HG03280 (cell line): ENCODE results near the gene RFX3.

Experiments used
- ATAC-seq: cut with Tn5 transposase; IDR thresholded peaks from one replicate; pipeline ENCODE4 v1.9.1; 2021; ENCODE audit warnings: mild to moderate bottlenecking, moderate library complexity; ENCODE audit not compliant: unreplicated experiment

The RFX3 gene

DNA sequence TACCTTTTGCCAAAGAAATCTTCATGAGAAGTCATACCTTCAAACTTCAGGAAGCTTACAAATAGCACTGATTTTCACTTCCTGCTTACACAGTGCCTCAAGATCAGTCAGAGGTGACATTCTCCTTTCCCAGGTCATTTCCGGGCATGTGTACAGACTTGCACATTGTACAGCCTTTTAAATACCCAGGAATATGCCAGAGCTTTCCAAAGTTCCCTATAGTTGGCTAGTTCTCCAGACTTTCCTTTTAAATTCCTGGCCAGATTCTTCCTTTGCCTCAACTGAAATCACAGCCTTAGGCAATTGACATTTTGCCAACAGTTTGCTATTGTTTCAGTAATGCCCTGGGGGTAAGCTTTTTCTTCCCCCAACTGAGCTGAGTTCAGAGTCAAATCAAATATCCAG, 47.2 kb downstream of the RFX3 start:
- no peak for ATAC-seq

DNA sequence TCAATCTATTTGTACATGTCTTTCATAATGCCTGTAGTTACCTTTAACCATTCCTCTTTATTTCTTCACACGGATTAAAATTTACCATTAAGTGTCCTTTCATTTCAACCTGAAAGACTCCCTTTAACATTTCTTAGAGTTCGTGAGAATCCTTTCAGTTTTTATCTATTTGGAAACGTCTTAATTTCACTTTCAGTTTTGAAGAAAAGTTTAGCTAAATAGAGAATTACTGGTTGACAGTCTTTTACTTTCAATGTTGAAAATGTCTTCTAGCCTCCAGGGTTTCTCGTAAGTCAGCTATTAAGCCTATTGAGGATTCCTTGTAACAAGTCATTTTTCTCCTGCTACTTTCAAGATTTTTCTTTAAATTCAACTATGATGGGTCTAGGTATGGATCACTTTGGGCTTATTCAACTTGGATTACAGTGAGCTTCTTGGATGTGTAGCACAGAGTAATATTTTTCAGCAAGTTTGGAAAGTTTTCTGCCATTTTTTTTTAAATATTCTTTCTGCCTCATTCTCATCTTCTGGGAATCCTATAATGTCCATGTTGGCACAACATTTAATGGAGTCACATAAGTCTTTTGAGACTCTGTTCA, 48.5 kb downstream of the RFX3 start:
- ATAC-seq: peak; percentile 32

DNA sequence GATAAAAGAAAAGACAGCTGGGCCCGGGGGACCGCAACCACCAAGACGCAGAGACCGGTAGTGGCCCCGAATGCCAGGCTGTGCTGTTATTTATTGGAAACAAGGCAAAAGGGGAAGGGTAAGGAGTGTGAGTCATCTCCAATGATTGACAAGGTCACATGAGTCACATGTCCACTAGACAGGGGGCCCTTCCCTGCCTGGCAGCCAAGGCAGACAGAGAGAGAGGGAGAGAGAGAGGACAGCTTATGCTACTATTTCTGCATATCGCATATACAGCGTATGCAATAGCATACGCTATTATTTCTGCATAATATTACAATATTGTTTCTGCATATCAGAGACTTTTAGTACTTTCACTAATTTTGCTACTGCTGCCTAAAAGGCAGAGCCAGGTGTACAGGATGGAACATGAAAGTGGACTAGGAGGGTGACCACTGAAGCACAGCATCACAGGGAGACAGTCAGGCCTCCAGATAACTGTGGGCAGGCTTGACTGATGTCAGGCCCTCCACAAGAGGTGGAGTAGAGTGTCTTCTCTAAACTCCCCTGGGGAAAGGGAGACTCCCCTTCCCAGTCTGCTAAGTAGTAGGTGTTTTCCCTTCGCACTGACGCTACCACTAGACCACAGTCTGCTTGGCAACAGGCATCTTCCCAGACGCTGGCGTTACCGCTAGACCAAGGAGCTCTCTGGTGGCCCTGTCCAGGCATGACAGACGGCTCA, 50.3 kb downstream of the RFX3 start:
- no peak for ATAC-seq

DNA sequence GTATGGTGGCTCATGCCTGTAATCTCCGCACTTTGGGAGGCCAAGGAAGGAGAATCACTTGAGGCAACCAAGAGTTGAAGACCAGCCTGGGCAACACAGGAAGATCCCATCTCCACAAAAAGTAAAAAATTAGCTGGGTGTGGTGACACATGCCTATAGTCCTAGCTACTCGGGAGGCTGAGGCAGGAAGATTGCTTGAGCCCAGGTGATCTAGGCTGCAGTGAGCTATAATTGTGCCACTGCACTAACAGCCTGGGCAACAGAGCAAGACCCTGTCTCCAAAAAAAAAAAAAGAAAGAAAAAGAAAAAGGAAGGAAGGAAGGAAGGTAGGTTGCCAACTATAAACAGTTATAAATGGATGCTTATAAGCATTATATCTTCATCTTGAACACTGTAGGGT, 51.0 kb downstream of the RFX3 start:
- ATAC-seq: no peak

DNA sequence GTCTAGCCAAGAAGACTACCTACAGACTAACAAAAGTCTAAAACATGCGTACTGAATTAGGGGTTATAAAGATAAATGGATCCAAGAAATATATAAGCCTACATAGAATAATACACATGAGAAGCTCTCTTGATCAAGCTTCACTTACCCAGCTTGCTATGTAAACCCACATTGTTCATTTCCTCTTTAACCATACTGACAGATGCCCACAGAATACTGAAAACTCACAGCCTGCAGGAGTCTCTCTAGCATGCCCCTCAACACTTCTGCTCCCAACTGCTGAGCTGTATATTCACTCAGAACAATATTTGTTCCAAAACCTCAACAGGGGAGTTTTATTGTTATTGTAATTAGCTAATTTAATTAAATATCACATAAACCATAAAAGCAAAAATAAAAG, 52.4 kb downstream of the RFX3 start:
- no peak for ATAC-seq

DNA sequence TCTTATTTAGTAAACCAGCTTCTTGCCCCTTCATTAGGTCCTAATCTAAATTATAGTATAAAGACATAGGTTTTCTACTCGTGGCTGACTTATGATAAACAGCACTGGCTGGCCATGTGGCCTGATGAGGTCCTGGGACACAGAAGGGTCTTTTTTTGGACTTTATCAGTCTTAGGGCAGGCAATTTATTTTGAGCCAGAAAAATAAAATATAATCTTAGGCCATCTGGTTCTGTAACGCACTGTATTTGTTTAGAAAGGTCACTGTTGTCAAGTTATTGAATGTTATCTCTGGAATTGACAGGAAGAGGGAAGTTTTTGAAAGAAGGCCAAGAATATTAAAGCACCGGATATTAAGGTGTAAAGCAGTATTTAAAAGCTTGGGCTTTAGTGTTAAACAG, 53.9 kb downstream of the RFX3 start:
- no peak for ATAC-seq

DNA sequence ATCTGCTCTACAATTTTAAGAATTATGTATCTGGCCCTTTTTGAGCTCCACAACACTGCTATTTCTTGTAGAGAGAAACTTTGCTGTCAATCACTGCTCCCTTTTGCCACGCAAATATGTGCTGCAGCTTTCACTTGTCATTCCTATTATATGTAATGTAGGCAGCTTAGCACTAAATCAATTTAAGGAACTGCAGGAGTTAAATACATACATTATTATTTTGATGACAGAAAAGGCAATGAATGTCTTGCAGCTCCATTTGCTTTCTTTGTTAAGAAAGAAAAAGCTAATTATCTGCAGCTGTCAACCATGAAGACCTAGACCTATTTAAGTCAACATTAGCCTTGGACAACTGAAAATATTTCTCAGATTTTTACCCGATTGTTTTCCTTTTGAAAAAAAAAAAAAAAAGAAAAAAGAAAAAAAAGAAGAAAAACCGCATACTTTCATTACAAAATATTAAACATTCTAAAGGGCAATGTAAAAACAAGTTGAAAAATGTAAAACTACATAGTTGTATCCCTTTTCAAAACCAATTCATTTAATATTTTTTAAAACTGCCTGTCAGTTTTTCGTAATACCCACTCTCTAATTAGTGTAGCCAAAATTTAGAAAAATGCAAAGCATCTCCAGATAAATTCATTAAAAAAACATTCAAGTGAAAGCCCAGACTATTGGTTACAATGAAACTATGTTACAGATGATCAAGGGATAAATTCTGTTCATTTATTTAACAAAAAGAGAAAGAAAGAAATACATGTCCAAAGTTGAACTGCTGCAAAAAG, 57.2 kb downstream of the RFX3 start:
- ATAC-seq: no peak

DNA sequence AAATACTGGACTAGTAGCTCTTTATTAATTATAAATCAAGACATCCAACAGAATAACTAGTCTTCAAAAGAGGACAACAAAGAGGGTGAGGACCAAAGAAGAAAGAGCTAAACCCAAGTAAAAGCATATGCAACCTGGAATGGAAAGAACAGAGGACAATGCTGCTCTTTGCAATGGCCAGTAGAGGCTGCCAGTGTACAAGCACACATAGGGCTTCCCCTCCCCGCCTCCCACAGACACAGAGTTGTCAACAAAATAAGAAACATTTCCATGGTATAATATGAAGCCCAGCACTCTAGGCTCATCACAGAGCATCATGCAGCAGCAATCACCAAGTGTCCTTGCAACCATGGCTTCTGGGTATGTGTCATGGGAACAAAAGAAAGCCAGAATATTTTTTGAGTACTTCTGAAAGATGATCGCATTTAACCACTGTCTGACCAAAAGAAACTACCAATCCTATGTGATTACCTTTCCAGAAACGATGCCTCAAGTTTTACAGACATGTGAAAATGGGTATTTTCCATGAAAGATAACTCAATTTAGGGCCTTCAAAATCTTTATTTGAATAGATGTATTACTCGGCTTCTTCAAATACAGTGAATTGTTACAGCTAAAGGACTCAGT, 58.1 kb downstream of the RFX3 start:
- peak; percentile 99 for ATAC-seq

DNA sequence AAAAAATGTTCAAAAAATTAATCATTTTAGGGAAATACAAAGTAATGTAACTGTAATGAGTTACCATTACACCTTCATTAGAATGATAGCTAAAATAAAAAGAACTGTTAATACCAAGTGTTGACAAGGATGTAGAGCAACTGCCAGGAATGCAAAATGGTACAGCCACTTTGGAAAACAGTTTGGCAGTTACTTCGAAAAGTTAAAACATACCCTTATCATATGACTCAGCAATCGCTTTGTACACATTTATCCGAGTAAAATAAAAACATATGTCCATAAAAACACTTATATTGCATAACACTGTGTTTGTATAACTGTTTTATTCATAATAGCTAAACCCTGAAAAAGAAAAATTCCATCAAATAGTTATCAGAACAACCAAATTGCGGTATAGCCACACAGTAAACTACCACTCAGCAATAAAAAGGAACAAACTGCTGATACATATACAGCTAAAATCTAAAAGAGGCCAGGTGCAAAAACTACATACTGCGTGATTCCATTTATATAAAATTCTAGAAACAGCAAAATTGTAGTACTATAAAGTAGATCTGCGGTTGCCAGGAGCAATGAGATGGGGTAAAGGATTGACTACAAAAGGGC, 61.7 kb downstream of the RFX3 start:
- no peak for ATAC-seq

DNA sequence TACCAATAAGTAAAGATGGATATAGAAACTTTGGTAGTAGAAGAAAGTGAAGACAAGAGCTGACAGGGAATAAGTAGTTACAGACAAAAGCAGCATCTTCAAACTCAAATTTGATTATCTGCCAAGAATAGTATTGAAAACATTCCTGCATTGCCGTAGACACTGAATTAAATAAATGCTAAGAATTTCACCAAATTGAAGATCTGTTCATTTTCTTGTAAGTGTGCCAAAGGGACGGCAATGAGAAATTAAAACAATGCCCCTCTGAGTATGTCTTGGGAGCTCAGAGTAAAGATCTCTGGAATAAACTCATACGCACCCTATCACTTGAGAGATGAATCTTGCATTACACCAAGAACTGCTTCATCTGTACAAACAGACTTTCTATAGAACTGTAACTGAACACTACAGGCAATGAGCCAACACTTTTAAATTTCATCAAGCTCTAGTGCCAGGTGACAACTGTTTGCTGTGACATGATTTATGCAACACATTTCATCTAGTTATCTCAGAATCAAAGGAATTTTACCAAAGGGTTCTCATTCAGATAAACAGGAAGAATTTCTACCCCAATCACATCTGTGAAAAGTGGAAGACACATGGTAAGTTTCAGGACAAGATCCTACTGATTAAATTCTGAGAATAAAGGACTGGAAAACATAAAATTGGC, 66.9 kb downstream of the RFX3 start:
- ATAC-seq: no peak

DNA sequence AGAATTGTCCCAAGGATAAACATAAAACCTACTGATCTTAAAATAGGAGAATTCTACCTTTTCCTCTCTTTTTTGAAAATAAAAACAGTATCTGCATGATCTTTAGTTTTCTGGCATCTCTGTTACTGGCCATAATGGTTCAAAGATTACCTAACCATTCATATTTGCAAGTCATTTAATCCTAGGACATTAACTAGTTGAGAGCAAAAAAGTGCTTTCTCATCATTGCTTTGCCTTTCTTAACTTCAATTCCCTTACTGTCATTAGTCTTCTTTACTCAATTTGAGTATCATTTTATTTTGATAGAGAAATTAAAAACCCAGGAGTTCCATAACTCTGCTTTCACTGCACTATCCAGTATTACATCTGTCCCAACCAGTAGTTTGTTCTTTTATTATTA, 68.6 kb downstream of the RFX3 start:
- ATAC-seq: no peak

DNA sequence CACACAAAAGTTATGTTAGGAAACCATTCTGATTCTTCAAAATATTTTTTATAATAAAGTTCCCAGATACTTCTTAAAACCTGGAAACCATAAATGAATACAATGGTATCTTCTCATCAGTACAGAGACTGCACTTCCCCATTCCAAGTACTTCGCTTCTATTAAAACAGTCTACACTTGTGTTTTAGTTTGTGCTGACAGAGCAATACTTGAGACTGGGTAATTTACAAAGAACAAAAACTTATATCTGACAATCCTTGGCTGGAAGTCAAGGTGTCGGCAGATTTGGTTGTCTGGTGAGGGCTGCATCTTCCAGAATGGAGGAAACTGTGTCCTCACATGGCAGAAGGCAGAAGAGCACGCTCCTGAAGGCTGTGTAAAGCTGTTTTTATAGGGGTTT, 70.1 kb downstream of the RFX3 start:
- no peak for ATAC-seq

DNA sequence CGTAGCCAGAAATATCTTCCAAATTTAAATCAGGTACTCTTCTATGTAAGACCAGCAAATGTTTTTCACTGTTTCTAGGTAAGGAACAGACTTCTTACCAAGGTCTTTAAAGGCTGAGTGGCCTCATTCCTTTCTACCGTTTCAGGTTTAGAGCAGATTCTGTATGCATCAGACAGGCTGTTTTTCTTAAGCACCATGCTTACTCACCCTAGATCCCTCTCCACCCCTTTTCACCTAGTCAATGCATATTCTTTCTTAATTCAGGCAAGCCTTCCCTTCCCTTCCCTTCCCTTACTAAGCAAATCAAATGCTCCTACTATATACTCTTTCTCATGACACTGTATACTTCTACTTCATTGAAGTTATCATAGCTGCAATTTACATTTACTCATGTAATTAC, 70.7 kb downstream of the RFX3 start:
- no peak for ATAC-seq

DNA sequence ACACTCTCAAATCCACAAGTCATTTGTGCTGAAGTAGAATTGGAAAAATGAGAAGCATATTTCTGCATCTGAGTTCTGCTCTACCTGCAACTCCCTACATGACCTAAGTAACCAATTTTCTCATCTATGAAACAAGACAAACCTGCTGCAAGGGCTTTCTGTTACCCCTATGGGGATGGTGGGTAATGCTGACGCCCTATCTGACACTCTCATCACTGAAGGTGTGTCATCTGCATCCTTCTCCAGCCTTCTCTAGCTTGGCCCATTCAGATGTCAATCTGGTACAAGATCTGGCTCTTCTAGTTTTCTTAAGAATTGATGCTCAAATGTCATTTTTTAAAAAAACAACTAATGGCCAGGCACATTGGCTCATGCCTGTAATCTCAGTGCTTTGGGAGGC, 73.8 kb downstream of the RFX3 start:
- ATAC-seq: no peak

DNA sequence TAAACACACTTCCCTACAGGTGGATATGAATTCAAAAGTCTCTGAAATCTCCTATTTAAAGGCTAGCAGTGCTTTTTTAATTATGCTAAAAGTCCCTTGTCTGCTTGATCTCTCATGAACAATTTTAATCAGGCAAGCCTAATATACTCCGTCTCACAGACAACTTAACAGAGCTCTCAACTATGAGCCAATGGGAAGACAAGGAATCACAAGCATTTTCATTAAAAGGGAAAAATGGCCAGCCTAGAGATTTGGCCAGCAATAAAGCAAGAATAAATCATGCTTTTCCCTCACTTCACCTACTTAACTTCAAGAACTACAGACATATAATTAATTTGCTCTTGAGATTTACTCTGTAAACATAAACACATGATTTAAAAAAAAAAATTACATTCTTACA, 78.0 kb downstream of the RFX3 start:
- ATAC-seq: no peak

DNA sequence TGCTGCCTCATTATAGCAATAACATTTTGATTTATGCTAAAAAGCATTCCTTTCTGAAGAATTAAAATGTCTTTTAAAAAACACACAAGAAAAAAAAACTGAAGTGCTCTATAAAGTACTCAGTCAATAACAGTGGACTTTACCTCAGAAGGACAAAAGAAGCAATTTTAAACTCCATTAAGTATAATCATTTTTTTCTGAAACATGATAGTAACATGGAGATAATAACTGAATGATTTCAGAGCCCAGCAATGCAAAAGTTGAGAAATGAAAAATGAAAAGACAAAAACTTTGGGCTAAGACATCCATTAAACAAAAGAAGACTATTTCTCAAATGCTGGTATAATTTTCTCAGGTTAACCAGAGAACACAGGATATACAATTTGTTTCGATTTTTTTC, 78.7 kb downstream of the RFX3 start:
- ATAC-seq: no peak

DNA sequence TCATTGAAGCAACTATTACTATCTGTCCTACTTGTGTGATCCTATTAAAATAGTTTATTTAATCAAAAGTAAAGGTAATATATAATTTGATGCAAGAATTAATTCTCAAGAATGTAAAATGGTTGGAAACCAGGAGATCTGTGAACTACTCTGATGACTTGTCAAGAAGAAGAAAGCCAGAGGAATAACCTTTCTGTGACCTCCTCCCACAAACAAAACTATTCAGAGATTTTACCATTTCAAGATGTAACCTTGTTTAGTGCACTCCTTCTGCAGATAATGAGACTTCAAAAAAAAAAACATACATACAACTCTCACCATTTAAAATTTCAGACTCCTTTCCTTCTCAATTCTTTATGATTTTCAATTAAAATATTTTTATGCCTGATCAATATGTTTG, 79.5 kb downstream of the RFX3 start:
- ATAC-seq: no peak

DNA sequence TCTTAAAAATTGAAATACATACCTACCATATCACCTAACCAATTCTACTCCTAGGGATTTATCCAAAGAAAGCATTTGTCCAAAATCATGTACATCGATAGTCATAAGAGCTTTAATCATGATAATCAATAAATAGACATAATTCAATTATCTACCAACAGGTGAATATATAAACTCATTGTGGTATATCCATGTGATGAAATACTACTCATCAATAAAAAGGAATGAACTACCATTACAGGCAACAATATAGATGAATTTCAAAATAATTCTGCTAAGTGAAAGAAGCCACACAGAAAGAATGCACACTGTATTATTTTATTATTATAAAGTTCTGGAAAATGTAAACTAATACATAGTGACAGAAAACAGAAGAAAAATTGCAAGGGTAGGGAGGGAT, 81.8 kb downstream of the RFX3 start:
- no peak for ATAC-seq

DNA sequence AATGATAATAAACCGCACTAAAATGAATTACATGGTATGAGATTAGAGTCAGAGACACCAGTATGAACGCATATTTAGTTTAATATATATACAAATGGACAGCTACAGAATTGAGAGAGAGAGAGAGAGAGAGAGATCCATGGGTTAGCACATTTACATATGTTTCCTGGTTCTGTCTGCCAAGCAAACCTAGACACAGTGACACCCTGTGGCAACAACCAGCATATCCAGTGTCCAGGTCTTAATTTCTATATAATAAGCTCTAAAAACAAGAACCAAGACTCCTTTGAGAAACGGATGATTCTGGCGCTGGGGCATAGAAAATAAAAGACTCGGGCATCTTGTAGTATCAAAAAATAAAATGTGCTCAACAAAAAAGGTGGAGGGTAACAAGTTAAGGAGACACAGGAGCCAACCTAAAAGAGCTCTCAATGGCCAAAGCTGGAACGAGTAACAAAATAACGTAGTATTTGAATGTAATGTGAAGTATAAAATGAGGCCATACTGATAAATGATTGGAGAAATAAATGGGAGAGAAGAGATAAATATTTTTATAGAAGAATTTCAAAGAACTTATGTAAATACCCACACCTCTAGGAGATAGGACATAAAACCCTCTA, 84.5 kb downstream of the RFX3 start:
- peak; percentile 87 for ATAC-seq

DNA sequence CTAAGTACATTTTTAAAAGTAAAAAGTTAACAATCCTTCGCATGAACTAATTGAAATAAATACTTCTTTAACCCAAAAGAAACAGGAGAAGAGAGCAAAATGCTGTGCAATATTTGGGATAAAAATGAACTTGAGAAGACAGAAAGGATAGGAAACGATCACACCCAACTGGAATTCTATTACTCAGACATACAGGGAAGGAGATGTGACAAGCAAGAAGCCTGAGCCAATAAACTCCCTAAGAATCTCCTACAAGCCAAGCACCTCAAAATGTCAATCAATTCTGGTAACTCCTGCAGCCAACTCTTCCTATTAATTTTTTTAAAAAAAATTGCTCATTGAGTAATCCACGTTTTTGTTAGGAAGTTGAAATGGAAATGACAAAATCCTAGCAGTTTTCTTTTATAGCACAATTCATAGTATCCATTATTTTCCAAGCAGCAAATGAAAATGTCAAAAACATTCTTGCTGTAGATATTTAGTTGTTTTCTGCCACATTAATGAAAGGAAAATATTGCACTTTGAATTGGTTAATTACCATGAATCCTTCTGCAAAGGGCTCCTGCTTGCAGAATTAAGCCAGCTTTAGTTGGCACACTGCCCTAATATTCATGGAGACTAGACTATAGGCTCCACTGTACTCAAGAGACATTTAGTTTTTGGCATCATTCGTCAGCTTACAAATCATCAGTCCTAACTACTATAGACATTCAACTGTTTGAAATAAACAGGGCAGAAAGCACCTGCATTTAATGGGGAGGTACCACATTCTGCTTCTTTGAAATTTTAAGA, 89.0 kb downstream of the RFX3 start:
- no peak for ATAC-seq
